Measurements from ENCODE around the gene RBMS2.
A peak's percentile ranks its signal among the peaks of the same experiment; 100 is the strongest.
"Not testable (repeated sequence)": the region's sequence is repeated elsewhere in the genome, so short reads cannot be mapped to it uniquely, and the experiment has no call there.

The RBMS2 gene

GRCh38 chr12:56484566-56484965 lies 37.1 kb upstream of the RBMS2 start:
- DNase-seq (ENCODE audit: low spot score): no peak
- Histone ChIP-seq H3K4me3 (no peak overlapping the region), H3K27ac (no peak overlapping the region)
- TF ChIP-seq CTCF (IDR thresholded peaks at IDR 0.05): no peak

GRCh38 chr12:56486694-56487093 lies 34.9 kb upstream of the RBMS2 start:
- Histone ChIP-seq H3K27ac (no peak overlapping the region), H3K4me3 (no peak overlapping the region)
- no peak for DNase-seq (ENCODE audit: low spot score)
- no peak for TF ChIP-seq CTCF (IDR thresholded peaks at IDR 0.05)

- no peak for TF ChIP-seq CTCF (IDR thresholded peaks at IDR 0.05)
- Histone ChIP-seq H3K27ac (no peak overlapping the region), H3K4me3 (peak overlapping the region; percentile 72)
- no peak for DNase-seq (ENCODE audit: low spot score)
Measured at GRCh38 chr12:56487448-56488040, 34.1 kb upstream of the RBMS2 start.

GRCh38 chr12:56488041-56488955 lies 33.3 kb upstream of the RBMS2 start, which contains the start of gene GLS2:
GLS2 (minus strand) TSS chr12:56488161; CDS start chr12:56488118, 43 bp downstream.
- no peak for TF ChIP-seq CTCF (IDR thresholded peaks at IDR 0.05)
- DNase-seq (ENCODE audit: low spot score): peak; percentile 83
- no peak within 1 kb of the TSS for H3K27ac ChIP-seq
- peak within 1 kb of the TSS; percentile 72 for H3K4me3 ChIP-seq

GRCh38 chr12:56490360-56490759 lies 31.3 kb upstream of the RBMS2 start:
- TF ChIP-seq CTCF (IDR thresholded peaks at IDR 0.05): no peak
- no peak overlapping the region for H3K27ac ChIP-seq
- no peak for DNase-seq (ENCODE audit: low spot score)

GRCh38 chr12:56493409-56494105 lies 28.1 kb upstream of the RBMS2 start:
- H3K4me3 ChIP-seq; H3K27ac ChIP-seq; DNase-seq (ENCODE audit: low spot score): not testable (repeated sequence)

More at GRCh38 chr12:56490360-56490759, 31.3 kb upstream of the RBMS2 start:
- H3K4me3 ChIP-seq: no peak overlapping the region

- H3K4me3 ChIP-seq; DNase-seq (ENCODE audit: low spot score); H3K27ac ChIP-seq: not testable (repeated sequence)
Measured at GRCh38 chr12:56494106-56494415, 27.6 kb upstream of the RBMS2 start.

GRCh38 chr12:56494481-56494880 lies 27.1 kb upstream of the RBMS2 start:
- not testable (repeated sequence) for H3K4me3 ChIP-seq; DNase-seq (ENCODE audit: low spot score); H3K27ac ChIP-seq

GRCh38 chr12:56496704-56497103 lies 24.9 kb upstream of the RBMS2 start:
- peak; percentile 77 for DNase-seq (ENCODE audit: low spot score)
- peak overlapping the region; percentile 59 for H3K4me3 ChIP-seq
- not testable (repeated sequence) for H3K27ac ChIP-seq

GRCh38 chr12:56498126-56498902 lies 23.3 kb upstream of the RBMS2 start:
- DNase-seq (ENCODE audit: low spot score); H3K4me3 ChIP-seq; H3K27ac ChIP-seq: not testable (repeated sequence)

- H3K27ac ChIP-seq; DNase-seq (ENCODE audit: low spot score); H3K4me3 ChIP-seq: not testable (repeated sequence)
Measured at GRCh38 chr12:56499452-56499851, 22.2 kb upstream of the RBMS2 start.

- not testable (repeated sequence) for DNase-seq (ENCODE audit: low spot score); H3K27ac ChIP-seq; H3K4me3 ChIP-seq
Measured at GRCh38 chr12:56499879-56500278, 21.7 kb upstream of the RBMS2 start.
